OCI-LY1 (cell line): Measurements from ENCODE around the gene ADGRG1.

Source experiments
- H2AFZ ChIP-seq: fragments of 200-600 bp; sonication (generic), shearing (Covaris generic); 2 replicates; pipeline ENCODE4 v1.6.0; 2014; ENCODE audit warnings: antibody characterized with exemption, mild to moderate bottlenecking, low read length
- H3F3A ChIP-seq: fragments of 200-600 bp; sonication (generic), shearing (Covaris generic); 2 replicates; pipeline ENCODE4 v1.6.0; 2014; ENCODE audit warnings: mild to moderate bottlenecking, antibody characterized with exemption, low read length, moderate library complexity; ENCODE audit not compliant: insufficient read depth
- H3K27ac ChIP-seq: fragments of 200-600 bp; sonication (generic); 2 replicates; pipeline ENCODE4 v1.5.1; 2014; ENCODE audit warnings: low read length, mixed run types, mild to moderate bottlenecking, low read depth; ENCODE audit not compliant: poor library complexity, severe bottlenecking
- H3K27me3 ChIP-seq: fragments of 200-600 bp; sonication (generic); 2 replicates; pipeline ENCODE4 v1.6.0; 2014; ENCODE audit warnings: antibody characterized with exemption, mild to moderate bottlenecking, low read length, moderate library complexity; ENCODE audit not compliant: insufficient read depth
- H3K36me3 ChIP-seq: fragments of 200-600 bp; sonication (generic); 2 replicates; pipeline ENCODE4 v1.6.1; 2014; ENCODE audit warnings: mild to moderate bottlenecking, antibody characterized with exemption, low read length, moderate library complexity, mixed read lengths; ENCODE audit not compliant: insufficient read depth
- H3K4me1 ChIP-seq: fragments of 200-600 bp; sonication (generic); 2 replicates; pipeline ENCODE4 v1.5.1; 2014; ENCODE audit warnings: mild to moderate bottlenecking, low read length, moderate library complexity; ENCODE audit not compliant: insufficient read depth, severe bottlenecking
- H3K4me2 ChIP-seq: fragments of 200-600 bp; sonication (generic), shearing (Covaris generic); 2 replicates; pipeline ENCODE4 v1.6.1; 2014; ENCODE audit warnings: low read length
- H3K4me3 ChIP-seq: fragments of 200-600 bp; sonication (generic); 2 replicates; pipeline ENCODE4 v1.5.1; 2014; ENCODE audit warnings: low read length, low read depth, mild to moderate bottlenecking, mixed read lengths; ENCODE audit not compliant: poor library complexity, severe bottlenecking
- H3K79me2 ChIP-seq: fragments of 200-600 bp; shearing (Covaris generic); 2 replicates; pipeline ENCODE4 v1.6.1; 2016; ENCODE audit warnings: mixed run types, low read length, mixed read lengths; ENCODE audit not compliant: insufficient read depth
- H3K9ac ChIP-seq: fragments of 200-600 bp; sonication (generic), shearing (Covaris generic); 2 replicates; pipeline ENCODE4 v1.6.1; 2014; ENCODE audit warnings: mild to moderate bottlenecking, low read length, mixed read lengths
- H3K9me2 ChIP-seq: fragments of 200-600 bp; sonication (generic), shearing (Covaris generic); 2 replicates; pipeline ENCODE4 v1.6.1; 2014; ENCODE audit warnings: low read depth, mild to moderate bottlenecking, low read length, mixed read lengths
- H3K9me3 ChIP-seq: fragments of 200-600 bp; shearing (Covaris generic); 2 replicates; pipeline ENCODE4 v1.6.1; 2014; ENCODE audit warnings: low read length, mixed read lengths
- H4K20me1 ChIP-seq: fragments of 200-600 bp; sonication (generic), shearing (Covaris generic); 2 replicates; pipeline ENCODE4 v1.6.0; 2016; ENCODE audit warnings: mild to moderate bottlenecking, low read length; ENCODE audit not compliant: insufficient read depth
- EZH2 ChIP-seq: fragments of 200-600 bp; sonication (generic), shearing (Covaris generic); IDR thresholded peaks from 2 replicates; pipeline ENCODE4 v1.8.0; 2017; ENCODE audit warnings: borderline replicate concordance, mixed run types, mild to moderate bottlenecking, antibody characterized with exemption, low read length, moderate library complexity, mixed read lengths
- TF ChIP-seq, protein P1 (sequence below): fragments of 200-600 bp; sonication (generic), shearing (Covaris generic); IDR thresholded peaks from 2 replicates; pipeline ENCODE4 v1.5.1; 2017; ENCODE audit warnings: mild to moderate bottlenecking, antibody characterized with exemption, low read length, moderate library complexity, mixed read lengths

The ADGRG1 gene

DNA sequence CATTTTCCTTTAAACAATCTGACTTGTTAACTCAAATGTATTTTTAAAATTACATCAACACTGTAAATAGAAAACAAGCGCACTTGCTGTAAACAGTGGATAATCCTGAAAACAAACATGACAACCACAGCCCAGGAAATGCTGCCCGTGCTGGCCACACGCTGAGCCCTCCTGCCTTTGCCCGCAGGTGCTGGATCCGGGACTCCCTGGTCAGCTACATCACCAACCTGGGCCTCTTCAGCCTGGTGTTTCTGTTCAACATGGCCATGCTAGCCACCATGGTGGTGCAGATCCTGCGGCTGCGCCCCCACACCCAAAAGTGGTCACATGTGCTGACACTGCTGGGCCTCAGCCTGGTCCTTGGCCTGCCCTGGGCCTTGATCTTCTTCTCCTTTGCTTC lies 33.1 kb downstream of the ADGRG1 start:
- no peak overlapping the region for H2AFZ ChIP-seq
- no peak overlapping the region for H3K9ac ChIP-seq
- no peak overlapping the region for H3K27ac ChIP-seq
- H4K20me1 ChIP-seq = no peaks in the 10 kb centered on the region
- TF ChIP-seq EZH2 = no peak
- TF ChIP-seq, protein P1, sequence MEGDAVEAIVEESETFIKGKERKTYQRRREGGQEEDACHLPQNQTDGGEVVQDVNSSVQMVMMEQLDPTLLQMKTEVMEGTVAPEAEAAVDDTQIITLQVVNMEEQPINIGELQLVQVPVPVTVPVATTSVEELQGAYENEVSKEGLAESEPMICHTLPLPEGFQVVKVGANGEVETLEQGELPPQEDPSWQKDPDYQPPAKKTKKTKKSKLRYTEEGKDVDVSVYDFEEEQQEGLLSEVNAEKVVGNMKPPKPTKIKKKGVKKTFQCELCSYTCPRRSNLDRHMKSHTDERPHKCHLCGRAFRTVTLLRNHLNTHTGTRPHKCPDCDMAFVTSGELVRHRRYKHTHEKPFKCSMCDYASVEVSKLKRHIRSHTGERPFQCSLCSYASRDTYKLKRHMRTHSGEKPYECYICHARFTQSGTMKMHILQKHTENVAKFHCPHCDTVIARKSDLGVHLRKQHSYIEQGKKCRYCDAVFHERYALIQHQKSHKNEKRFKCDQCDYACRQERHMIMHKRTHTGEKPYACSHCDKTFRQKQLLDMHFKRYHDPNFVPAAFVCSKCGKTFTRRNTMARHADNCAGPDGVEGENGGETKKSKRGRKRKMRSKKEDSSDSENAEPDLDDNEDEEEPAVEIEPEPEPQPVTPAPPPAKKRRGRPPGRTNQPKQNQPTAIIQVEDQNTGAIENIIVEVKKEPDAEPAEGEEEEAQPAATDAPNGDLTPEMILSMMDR = no peak
- H3K4me1 ChIP-seq = no peaks in the 10 kb centered on the region
- no peak overlapping the region for H3K4me2 ChIP-seq
- no peaks in the 10 kb centered on the region for H3K36me3 ChIP-seq
- no peaks in the 10 kb centered on the region for H3K27me3 ChIP-seq
- H3K4me3 ChIP-seq = no peak overlapping the region
- H3K9me3 ChIP-seq = no peaks in the 10 kb centered on the region
- no peaks in the 10 kb centered on the region for H3K79me2 ChIP-seq
- H3K9me2 ChIP-seq = no peaks in the 10 kb centered on the region
- H3F3A ChIP-seq = no peaks in the 10 kb centered on the region

DNA sequence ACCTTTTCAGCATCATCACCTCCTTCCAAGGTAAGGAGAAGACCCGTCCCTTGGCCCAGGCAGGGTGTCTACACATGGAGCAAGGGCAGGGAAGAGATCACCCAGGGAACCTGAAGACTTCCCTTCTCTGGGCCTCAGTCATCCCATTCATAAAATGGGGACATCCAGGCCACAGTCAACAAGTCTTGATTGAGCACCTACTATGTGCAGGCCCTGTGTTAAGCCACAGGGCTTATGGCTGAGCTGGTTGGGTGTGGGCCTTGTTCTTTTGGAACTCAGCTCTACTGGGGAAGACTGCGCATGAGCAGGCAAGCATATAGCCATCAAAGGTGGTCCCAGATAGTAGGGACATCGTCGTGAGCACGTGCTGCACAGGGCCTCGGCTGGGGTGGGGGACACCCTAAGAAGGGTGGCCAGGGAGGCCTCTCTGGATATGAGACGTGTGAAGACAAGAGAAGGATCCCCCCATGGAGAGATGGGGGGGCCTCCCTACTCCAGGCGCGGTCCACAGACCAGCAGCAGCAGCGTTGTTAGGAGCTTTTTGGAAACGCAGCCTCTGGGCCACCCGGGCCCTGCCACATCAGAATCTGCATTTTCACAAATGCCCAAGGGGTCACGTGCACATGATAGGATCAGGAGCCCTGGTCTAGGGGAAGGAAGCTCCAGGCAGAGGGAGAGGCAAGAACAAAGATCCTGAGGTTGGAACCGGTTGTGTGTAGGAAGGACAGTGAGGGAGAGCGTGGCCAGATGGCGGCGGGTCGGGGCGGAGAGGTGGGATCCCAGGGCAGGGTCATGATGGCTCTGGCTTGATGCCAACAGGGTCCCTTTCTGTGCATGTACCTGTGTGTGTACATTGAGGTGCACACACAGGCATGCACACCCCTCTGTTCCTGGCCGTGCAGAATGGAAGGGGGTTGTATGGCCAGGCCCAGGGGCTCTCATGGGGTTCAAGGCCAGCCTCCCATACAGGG lies 33.8 kb downstream of the ADGRG1 start:
- Histone ChIP-seq H3K4me3 (no peak overlapping the region), H3K27ac (no peak overlapping the region), H3K4me2 (no peak overlapping the region), H3F3A (no peaks in the 10 kb centered on the region), H2AFZ (no peak overlapping the region), H3K9me3 (no peaks in the 10 kb centered on the region), H4K20me1 (no peaks in the 10 kb centered on the region), H3K36me3 (no peaks in the 10 kb centered on the region), H3K79me2 (no peaks in the 10 kb centered on the region), H3K4me1 (no peaks in the 10 kb centered on the region), H3K9ac (no peak overlapping the region), H3K9me2 (no peaks in the 10 kb centered on the region), H3K27me3 (no peaks in the 10 kb centered on the region)
- no peak for TF ChIP-seq EZH2
- TF ChIP-seq, protein P1 = no peak

DNA sequence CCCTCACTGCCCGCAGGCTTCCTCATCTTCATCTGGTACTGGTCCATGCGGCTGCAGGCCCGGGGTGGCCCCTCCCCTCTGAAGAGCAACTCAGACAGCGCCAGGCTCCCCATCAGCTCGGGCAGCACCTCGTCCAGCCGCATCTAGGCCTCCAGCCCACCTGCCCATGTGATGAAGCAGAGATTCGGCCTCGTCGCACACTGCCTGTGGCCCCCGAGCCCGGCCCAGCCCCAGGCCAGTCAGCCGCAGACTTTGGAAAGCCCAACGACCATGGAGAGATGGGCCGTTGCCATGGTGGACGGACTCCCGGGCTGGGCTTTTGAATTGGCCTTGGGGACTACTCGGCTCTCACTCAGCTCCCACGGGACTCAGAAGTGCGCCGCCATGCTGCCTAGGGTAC lies 35.0 kb downstream of the ADGRG1 start:
- no peaks in the 10 kb centered on the region for H4K20me1 ChIP-seq
- no peak overlapping the region for H3K4me2 ChIP-seq
- no peak overlapping the region for H2AFZ ChIP-seq
- H3K27me3 ChIP-seq = no peaks in the 10 kb centered on the region
- H3K79me2 ChIP-seq = no peaks in the 10 kb centered on the region
- no peaks in the 10 kb centered on the region for H3K9me3 ChIP-seq
- TF ChIP-seq, protein P1 = no peak
- no peak for TF ChIP-seq EZH2
- H3K9me2 ChIP-seq = no peaks in the 10 kb centered on the region
- no peak overlapping the region for H3K27ac ChIP-seq
- H3K4me3 ChIP-seq = no peak overlapping the region
- no peaks in the 10 kb centered on the region for H3K4me1 ChIP-seq
- H3F3A ChIP-seq = no peaks in the 10 kb centered on the region
- H3K9ac ChIP-seq = no peak overlapping the region
- H3K36me3 ChIP-seq = no peaks in the 10 kb centered on the region
